NCI-H748 treated with DMSO at 0.1 percent for 48 hours (cell line): Measurements from ENCODE around the gene RPUSD1.
"Not testable (repeated sequence)": the region's sequence is repeated elsewhere in the genome, so short reads cannot be mapped to it uniquely, and the experiment has no call there.

Source experiments
- DNase-seq: peaks from one replicate; lab custom pipeline; 2025; lab: John Stamatoyannopoulos, UW

The RPUSD1 gene

DNA sequence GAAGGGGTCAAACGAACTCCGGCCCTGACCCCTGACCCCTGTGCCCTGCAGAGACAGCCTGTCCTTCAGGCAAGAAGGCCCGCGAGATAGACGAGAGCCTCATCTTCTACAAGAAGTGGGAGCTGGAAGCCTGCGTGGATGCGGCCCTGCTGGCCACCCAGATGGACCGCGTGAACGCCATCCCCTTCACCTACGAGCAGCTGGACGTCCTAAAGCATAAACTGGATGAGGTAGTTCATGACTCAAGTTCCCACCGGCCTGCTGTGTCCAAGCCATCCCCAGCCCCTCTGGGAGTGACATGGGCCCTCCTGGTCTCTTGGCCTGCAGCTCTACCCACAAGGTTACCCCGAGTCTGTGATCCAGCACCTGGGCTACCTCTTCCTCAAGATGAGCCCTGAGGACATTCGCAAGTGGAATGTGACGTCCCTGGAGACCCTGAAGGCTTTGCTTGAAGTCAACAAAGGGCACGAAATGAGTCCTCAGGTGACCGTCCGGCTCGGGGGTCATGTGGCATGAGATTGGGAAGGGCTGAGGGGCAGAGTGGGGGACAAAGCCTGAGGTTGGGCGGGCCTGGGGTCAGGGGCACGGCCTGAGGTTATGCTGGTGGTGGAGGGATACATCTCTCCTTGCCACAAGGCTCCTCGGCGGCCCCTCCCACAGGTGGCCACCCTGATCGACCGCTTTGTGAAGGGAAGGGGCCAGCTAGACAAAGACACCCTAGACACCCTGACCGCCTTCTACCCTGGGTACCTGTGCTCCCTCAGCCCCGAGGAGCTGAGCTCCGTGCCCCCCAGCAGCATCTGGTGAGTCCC is 22.0 kb downstream of the RPUSD1 start:
- no peak for DNase-seq

DNA sequence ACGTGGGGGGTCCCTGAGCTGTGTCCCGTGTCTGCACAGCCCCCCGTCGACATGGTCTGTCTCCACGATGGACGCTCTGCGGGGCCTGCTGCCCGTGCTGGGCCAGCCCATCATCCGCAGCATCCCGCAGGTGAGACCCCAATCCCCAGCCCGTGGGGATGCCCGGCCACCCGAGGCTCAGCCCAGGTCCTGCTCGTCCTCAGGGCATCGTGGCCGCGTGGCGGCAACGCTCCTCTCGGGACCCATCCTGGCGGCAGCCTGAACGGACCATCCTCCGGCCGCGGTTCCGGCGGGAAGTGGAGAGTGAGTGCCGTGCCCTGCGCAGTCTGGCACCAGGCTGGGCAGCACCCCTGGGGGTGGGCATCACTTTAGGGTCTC is 22.7 kb downstream of the RPUSD1 start:
- DNase-seq = no peak

DNA sequence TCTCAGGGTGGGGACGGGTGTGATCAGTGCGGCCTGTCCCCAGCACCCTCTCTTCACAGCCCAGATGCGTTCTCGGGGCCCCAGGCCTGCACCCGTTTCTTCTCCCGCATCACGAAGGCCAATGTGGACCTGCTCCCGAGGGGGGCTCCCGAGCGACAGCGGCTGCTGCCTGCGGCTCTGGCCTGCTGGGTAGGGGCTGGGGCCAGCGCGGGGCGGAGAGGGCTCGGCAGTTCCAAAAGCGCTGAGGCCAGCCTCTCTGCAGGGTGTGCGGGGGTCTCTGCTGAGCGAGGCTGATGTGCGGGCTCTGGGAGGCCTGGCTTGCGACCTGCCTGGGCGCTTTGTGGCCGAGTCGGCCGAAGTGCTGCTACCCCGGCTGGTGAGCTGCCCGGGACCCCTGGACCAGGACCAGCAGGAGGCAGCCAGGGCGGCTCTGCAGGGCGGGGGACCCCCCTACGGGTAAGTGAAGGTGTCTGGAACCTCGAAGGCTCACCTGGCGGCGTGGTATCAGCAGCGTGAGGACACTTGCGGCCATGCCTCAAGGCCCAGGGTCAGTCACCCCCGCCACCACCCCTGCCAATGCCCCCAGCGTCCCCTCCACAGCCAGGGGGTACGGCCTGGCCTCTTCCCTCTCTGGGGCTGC is 23.2 kb downstream of the RPUSD1 start:
- DNase-seq = no peak

DNA sequence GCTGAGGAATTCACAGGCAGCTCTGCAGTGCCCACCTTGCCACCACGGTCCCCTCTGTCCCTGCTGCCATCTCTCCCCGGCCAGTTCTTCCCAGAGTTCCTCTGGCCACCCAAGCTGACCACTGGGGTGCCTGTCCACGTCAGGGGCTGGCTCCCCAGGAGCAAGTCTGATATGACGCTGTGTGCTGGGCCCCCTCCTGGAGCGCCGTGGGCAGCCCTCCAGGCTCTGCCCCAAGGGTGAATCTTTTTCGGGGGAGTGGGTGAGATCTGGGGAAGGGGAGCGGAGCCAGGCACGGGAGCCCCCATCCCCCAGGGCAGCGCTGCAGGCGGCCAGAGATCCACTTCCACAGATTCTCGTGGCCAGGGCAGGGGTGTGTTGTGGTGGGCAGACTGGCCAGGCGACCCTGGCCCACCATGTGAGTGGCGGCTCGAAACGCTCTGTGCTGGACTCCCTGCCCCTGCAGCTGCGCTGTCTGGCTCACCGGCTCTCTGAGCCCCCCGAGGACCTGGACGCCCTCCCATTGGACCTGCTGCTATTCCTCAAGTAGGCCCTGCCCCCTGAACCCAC is 23.9 kb downstream of the RPUSD1 start:
- no peak for DNase-seq

DNA sequence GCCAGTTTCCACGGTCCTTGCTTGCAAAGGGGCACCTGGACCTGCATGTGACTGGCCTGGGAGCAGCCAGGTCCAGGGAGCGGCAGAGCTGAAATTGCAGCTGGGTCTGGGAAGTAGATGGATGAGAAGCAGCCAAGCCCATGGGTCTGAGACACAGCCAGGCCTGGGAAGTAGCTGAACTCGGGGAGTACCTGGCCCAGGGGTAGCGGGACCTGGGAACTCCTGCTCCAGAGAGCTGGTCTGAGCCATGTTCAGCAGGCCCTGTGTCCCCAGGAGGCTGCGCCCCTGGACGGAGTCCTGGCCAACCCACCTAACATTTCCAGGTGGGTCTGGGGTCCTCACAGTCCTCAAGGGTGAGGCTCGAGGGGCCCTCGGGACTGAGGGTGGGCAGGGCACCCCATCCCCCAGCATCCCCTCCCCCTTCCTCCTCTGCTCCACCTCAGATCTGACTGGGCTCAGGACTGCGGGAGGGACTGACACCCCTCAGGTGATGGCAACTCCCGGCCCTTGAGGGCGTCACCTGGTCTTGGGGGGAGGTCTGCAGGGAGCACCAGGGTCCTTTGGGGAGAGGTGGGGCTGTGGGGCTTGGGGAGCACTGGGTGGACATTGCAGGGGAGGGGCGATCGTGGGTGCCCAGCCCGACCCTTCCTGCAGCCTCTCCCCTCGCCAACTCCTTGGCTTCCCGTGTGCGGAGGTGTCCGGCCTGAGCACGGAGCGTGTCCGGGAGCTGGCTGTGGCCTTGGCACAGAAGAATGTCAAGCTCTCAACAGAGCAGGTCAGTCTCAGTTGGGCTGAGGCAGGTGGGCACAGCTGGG is 24.6 kb downstream of the RPUSD1 start:
- no peak for DNase-seq

DNA sequence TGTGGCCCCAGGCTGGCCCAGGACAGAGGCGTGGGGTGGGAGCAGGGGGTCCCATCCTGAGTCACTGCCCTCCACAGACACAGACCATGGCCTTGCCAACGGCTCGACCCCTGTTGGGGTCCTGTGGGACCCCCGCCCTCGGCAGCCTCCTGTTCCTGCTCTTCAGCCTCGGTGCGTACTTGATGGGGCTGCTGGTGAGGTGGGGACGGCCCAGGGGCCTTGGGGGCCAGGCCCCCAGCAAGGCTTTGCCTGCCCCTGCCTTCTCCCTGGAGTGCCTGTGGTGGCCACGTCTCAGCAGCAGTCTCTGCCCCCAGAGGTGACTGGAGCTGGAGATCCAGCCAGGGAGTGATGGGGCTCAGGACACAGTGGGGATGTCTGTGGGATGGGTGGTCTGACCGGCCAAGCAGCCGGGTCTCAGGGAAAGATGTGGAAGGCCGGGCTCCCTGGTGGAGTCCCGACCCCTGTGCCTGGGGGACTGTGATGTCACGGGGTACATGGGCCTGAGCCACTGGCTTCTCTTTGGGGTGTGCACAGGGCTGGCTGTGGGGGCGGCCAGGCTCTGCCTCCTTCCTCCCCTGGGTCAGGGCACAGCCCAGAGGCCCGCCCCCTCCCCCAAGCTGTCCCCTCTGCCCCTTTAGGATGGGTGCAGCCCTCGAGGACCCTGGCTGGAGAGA is 25.4 kb downstream of the RPUSD1 start:
- DNase-seq = no peak

DNA sequence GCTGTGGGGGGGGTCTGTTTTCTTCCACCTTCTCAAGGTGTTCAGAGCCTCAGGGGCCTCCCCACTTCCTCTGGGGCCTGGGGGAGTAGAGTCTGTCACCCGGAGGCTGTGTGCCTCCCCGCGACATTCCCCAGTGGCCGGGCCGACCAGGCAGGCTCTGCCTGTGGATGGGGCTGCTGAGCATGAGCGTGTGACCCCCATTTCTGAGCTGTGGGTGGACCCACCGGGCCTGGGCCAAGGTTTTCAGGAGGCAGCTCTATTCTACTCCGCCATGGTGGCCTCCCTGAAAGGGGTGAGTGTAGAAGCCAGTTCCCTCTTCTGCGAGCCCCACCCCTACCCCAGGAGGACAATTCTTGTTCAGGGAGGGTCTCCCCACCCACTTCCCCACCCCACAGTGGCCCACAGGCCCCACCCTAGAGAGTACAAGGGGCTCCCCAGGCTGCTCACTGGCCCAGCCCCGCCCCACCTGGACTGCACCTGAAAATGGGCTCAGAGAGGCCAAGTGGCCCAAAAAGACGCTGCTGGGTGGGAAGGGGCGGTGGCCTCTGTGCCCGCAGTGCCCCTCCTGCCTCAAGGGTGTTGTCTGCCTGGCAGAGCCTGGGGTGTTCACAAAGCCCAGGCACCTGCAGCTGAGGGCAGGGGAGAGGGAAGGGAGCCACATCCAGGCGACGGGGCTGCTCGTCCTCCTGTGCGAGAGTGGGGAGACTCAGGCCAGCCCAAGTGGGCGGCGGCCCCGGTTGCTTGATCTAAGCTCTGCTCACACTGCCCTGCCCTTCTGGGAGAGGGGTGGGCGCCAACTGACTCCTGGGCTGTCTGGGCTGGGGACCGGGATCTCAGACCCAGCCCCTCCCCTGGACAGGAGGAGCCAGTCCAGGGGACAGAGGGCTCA is 26.3 kb downstream of the RPUSD1 start:
- DNase-seq = no peak

DNA sequence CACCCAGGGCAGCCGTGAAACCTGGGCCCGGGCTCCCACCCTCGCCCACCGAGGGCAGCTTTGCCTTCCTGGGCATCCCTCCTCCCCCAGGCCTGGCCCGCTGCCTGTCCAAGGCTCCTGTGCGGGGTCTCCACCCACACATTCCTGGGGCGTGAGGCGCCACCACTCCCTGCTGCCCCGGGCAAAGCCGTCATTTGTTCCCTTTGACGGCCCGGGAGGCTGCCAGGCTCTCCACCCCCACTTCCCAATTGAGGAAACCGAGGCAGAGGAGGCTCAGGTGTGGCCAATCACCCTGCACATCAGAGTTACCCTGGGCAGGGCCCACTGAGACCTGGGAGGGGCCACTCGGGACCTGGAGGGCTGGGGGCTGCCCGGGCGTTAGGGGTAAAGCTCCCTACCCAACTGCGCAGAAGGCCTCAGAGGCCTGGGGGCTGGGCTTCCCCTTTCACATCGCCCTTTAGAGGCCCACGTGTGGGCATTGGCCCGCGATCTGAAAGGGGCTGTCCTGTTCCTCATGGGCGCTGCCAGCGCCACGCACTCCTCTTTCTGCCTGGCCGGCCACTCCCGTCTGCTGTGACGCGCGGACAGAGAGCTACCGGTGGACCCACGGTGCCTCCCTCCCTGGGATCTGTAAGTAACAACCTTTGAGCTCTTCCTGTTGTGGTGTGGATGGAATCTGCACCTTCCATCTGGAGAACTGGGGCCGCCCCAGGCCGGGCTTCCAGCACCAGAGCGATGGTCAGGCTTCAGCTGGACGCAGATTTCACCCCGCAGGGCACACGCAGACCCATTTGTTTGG is 27.4 kb downstream of the RPUSD1 start, which contains the start of gene MSLN:
Gene MSLN, plus strand, starts transcription at position 190 of the 799 bp plus-strand sequence. CDS start 1,947 bp downstream, outside the sequence.
- no peak for DNase-seq

DNA sequence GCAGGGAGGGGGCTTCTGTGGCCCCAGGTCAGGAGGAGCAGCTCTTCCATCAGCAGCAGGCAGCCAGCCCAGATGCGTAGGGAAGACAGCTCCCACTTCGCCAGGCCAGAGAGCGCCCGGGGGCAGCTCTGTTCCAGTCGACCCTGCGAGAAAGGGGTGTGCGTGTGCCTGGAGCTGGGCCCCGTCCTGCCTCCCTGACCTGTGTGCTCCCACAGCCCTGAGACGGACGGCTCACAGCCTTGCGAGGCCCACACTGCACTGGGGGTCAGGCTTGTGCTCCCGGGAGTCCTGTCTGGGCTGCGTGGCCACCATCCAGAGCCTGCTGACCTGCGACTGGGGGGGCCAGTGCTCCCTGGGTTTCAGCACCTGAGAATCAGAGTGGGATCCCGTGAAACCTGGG is 28.1 kb downstream of the RPUSD1 start:
- DNase-seq = no peak

DNA sequence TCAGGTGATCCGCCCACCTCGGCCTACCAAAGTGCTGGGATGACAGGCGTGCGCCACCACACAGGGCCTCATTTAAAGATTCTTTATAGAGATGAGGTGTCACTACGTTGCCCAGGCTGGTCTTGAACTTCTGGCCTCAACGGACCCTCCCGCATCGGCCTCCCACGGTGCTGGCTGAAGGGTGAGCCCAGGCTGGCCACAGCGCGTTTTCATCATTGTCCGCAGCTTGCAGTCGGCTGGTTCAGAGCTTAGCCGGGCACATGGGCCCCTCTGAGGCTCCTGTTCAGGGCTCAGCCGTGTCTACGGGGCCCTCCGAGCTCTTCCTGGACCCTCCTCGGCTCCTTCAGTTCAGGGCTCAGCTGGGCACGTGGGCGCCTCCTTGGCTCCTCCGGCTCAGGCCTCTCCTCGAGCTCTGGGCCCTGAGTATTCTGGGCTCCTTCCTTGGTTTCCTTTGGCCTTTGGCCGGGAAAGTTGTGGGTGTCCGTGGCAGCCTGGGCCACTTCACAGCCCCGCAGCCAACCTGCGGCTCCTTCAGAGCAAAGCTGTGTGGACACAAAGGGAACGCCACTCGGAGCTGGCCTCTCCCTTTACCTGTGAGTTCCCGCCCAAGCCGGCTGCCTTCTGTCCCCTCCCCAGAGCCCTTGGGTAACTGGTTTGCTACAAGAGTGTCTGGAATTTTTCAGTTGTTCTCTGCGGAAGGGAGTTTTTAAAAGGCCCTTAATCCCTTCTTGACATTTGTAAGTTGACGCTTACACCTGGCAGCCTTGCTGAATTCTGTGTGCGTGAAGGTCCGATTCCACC is 28.9 kb downstream of the RPUSD1 start:
- no peak for DNase-seq

DNA sequence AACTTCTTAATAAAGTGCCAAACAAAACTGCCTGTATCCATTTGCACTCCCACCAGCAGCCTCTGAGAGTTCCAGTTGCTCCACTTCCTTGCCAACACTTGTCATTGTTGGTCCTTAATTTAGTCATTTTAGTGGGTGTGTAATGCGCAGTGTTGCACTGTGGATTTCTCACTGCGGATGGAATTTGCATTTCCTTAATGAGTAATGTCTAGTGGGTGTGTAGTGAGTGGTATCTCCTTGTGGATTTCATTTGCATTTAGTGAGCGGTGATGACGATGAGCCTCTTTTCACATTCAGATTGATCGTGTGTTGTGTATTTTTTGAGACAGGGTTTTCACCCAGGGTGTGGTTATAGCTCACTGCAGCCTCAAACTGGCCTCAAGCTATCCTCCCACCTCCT is 31.8 kb downstream of the RPUSD1 start:
- no peak for DNase-seq

DNA sequence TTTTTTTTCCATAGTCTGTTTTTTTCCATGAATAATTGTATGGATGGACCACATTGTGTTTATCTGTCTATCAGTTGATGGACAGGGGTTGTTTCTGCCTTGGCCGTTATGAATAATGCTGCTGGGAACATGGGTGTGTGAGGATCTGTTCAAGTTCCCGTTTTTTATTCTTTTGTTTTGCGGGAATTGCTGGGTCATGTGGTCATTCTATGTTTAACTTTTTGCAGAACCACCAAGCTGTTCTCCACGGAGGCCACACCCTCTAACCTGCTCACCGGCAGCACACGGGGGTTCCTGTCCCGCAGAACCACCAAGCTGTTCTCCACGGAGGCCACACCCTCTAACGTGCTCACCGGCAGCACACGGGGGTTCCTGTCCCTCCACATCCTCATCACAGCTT is 33.5 kb downstream of the RPUSD1 start:
- DNase-seq = no peak

DNA sequence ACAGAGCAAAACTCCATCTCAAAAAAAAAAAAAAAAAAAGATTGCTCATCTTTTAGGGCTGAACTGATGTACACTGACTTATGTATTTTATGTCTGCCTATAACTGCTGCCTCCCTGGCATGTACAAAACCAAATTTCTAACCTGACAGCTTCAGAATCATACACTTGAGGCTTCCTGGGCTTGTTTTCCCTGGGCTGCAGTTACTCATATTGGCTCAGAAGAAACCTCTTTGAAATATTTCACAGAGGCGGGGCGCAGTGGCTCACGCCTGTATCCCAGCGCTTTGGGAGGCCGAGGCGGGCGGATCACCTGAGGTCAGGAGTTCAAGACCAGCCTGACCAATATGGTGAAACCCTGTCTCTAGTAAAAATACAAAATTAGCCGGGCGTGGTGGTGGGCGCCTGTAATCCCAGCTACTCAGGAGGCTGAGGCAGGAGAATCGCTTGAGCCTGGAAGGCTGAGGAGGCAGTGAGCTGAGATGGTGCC is 34.0 kb downstream of the RPUSD1 start:
- not testable (repeated sequence) for DNase-seq

DNA sequence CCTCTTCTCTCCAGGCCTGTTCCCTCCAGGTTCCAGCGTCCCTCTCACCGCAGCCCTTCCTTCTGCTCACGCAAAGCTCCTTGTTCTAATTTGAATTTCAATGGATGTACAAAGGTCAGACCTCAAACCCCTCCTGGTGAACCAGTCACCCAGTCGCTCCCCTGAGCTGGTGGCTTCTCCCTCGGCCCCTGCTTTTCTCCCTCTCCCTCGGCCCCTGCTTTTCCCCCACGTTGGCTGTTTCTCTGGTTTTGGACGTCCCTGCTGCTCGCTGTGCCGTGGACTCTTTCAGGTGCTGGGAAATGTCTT is 36.2 kb downstream of the RPUSD1 start:
- DNase-seq = no peak

DNA sequence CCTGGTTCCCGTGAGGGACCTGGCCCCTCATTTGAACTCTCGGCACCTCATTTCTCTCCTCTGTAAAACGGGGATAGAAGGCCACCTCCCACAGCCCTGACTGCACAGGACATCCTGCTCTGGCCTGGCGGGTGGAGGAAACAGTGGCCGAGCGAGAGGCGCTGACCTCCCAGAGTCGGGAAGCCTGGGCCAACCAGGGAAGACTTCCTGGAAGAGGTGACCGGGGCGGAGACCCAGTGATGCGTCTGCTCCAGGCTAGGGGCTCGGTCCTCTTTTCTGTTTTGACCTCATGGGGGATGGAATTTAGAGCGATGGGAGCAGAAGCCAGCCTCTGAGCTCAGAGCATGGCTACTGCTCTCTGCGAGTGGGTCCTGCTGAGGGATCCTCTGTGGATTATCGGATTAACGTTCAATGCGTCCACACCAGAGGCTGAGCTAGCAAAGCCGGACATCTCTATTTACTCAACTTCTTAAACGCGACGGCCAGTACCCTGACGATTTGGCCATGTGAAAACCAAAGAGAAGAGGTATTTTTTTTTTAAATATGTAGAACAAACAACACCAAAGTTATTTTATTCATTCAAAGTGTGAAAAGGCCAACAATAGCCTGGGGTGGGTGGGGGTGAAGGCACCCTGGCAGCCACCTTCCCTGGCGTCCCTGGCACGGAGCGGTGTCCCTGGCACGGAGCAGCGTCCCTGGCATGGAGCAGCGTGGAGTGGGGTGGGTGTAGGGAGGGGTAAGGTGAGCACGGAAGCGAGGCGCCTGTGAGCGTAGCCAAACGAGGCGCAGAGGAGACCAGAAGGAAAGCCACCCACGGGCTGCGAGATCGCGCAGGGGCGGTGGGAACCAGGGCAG is 36.8 kb downstream of the RPUSD1 start:
- DNase-seq = no peak

DNA sequence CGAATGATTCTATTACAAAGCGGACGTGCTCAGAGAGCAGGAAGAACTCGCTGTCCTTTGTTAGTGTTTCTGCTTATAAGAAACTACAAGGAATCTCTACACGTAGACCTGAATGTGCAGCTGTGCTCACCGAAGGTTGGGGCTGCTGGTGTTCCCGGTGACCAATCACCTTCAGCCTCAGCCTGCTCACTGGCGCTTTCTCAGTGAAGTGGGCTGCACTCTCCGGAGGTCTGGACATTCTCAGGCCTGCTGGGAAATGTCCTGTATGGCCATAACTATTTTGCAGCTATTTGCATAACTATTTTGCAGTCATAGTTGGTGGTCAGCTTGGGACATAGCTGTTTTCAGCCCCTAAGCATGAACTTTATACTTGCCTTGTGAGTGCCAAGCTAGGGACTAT is 37.7 kb downstream of the RPUSD1 start:
- DNase-seq = no peak

DNA sequence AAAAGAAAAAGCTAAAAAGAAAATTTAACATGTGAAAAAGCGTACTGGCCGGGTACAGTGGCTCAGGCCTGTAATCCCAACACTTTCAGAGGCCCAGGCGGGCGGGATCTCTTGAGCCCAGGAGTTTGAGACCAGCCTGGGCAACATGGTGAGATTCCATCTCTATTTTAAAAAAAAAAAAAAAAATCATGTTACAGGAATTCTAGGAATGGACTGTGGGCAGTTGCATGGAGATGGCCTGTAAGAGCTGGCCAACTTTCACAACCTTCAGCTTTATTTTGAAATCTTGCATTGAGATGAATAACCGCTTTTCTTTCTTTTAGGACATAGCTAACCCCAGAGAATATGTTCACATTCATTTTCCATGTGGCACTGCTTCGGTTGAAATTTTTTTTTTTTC is 39.2 kb downstream of the RPUSD1 start:
- no peak for DNase-seq
